GM12878 (cell line): ENCODE data around the gene KNSTRN. TPM values are rescaled to one million over a fixed set of nuclear protein-coding genes. Genes with fewer than 3 reads are reported as not detected.

ENCODE experiments used
- BRCA1 ChIP-seq: IDR thresholded peaks from 2 replicates; pipeline ENCODE4 v1.6.1; 2011; ENCODE audit warnings: low read depth, low read length, improper control_type of control experiment
- EZH2 ChIP-seq: IDR thresholded peaks from 2 replicates; pipeline ENCODE4 v1.6.1; 2012; ENCODE audit warnings: low read depth, mild to moderate bottlenecking, control low read depth, inconsistent platforms, low read length, borderline replicate concordance; ENCODE audit not compliant: control insufficient read depth
- FOXK2 ChIP-seq: fragments of 450-650 bp; IDR thresholded peaks from 2 replicates; pipeline ENCODE4 v1.6.1; 2017; ENCODE audit warnings: mild to moderate bottlenecking, moderate library complexity
- FOXM1 ChIP-seq: IDR thresholded peaks from 2 replicates; pipeline ENCODE4 v1.6.1; 2012; ENCODE audit warnings: low read depth, mild to moderate bottlenecking, inconsistent platforms, low read length, moderate library complexity
- HDAC2 ChIP-seq: fragments of 200-600 bp; sonication (generic); IDR thresholded peaks from 2 replicates; pipeline ENCODE4 v1.6.1; 2017
- IKZF2 ChIP-seq, 2 experiments: fragments of 450-650 bp; IDR thresholded peaks; 2 replicates each; pipeline ENCODE4 v1.6.1; 2017; ENCODE audit warnings: mild to moderate bottlenecking in 2 of 2, moderate library complexity in 2 of 2
- MTA2 ChIP-seq: fragments of 450-650 bp; IDR thresholded peaks from 2 replicates; pipeline ENCODE4 v1.6.1; 2016; ENCODE audit warnings: low read depth, mild to moderate bottlenecking, moderate library complexity
- NFIC ChIP-seq: IDR thresholded peaks from 2 replicates; pipeline ENCODE4 v1.6.1; 2012; ENCODE audit warnings: low read depth, mild to moderate bottlenecking, inconsistent platforms, low read length, moderate library complexity
- NFXL1 ChIP-seq: fragments of 450-650 bp; IDR thresholded peaks from 2 replicates; pipeline ENCODE4 v1.6.1; 2017; ENCODE audit warnings: antibody characterized with exemption, mild to moderate bottlenecking, borderline replicate concordance
- TBL1XR1 ChIP-seq: IDR thresholded peaks from 2 replicates; pipeline ENCODE4 v1.6.1; 2012; ENCODE audit warnings: low read depth, low read length, improper control_type of control experiment
- TCF12 ChIP-seq: IDR thresholded peaks from 2 replicates; pipeline ENCODE4 v1.6.1; 2011; ENCODE audit warnings: low read depth, mild to moderate bottlenecking, low read length
- polyA plus RNA-seq, 11 experiments: library from polyadenylated mRNA; depleted of rRNA in 4 of 11; unstranded in 6 of 11; stranded (reverse) in 5 of 11; fragments of >200 nt; fragmentation: Nextera tagmentation in 4 of 11; fragmentation: Illumina TruSeq in 1 of 11; extraction: Ambion mirVana in 4 of 11; extraction: Trizol in 1 of 11; gene quantifications; 1 replicate in 1 of 11; 2 replicates in 10 of 11; pipeline versions ENCODE4 v1.2.1 to v1.2.3, GENCODE V29; 2011 to 2016; ENCODE audit warnings: inconsistent platforms in 2 of 11, missing spikeins in 2 of 11, low read depth in 1 of 11
- total RNA-seq, 4 experiments: library from RNA; depleted of rRNA in 3 of 4; stranded (reverse); fragments of >200 nt in 3 of 4; fragmentation: Illumina TruSeq in 1 of 4; extraction: Trizol in 1 of 4; gene quantifications; 2 replicates each; pipeline versions ENCODE4 v1.2.1 to v1.2.3, GENCODE V29; 2013 to 2021
- TF ChIP-seq, protein P1 (sequence below): fragments of 450-650 bp; IDR thresholded peaks from 2 replicates; pipeline ENCODE4 v1.6.1; 2017; ENCODE audit warnings: mild to moderate bottlenecking
- TF ChIP-seq, protein P2 (sequence below): fragments of 150-350 bp; IDR thresholded peaks from 2 replicates; pipeline ENCODE4 v1.6.1; 2016; ENCODE audit warnings: low read depth, low read length
- TF ChIP-seq, protein P3 (sequence below): IDR thresholded peaks from 2 replicates; pipeline ENCODE4 v1.6.1; 2012; ENCODE audit warnings: improper control_type of control experiment, low read depth, low read length; ENCODE audit not compliant: insufficient replicate concordance
- TF ChIP-seq, protein P4 (sequence below): fragments of 450-650 bp; formaldehyde crosslinking; IDR thresholded peaks from 2 replicates; pipeline ENCODE4 v1.5.0; 2022; ENCODE audit warnings: mild to moderate bottlenecking, missing genetic modification characterization

The KNSTRN gene
- total and polyA plus RNA-seq, 10 of the 15 experiments (the other 5 are each of a cell fraction or from before 2014, with no cell fraction given): 30.3 to 72.1 (median 47.1) TPM

DNA sequence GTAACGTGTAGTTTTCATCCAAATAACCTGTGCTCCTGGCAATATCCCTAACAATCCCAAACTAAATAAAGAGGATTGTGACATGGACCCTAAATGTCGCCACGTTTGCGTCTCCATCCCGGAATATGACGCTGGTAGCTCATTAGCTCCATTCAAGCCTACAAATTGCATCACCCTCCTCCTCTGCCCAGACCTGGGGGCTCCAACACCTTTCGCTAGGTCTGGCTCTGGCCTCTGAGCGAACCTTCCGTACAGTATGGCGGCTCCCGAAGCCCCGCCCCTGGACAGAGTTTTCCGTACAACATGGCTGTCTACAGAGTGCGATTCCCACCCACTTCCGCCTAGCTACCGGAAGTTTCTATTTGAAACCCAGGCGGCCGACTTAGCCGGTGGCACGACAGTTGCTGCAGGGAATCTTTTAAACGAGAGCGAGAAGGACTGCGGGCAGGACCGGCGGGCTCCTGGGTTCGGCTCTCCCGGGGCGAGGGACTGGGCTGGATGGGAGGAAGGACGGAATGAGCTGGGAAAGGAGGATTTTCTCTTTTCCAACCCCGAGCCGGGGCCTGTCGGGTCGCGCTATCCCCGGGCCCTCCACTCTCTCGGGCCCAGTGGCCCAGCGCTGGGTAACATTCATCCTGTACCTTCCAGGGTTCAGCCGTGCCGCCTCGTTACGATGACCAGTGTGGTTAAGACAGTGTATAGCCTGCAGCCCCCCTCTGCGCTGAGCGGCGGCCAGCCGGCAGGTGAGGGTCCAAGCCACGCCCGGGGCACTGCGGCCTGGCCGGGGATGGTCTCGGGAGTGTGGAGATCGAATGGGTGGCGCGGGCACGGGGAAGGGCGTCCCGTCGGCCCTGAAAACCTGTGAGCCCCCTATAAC is at the start of gene KNSTRN (continued):
- TF ChIP-seq, protein P1, sequence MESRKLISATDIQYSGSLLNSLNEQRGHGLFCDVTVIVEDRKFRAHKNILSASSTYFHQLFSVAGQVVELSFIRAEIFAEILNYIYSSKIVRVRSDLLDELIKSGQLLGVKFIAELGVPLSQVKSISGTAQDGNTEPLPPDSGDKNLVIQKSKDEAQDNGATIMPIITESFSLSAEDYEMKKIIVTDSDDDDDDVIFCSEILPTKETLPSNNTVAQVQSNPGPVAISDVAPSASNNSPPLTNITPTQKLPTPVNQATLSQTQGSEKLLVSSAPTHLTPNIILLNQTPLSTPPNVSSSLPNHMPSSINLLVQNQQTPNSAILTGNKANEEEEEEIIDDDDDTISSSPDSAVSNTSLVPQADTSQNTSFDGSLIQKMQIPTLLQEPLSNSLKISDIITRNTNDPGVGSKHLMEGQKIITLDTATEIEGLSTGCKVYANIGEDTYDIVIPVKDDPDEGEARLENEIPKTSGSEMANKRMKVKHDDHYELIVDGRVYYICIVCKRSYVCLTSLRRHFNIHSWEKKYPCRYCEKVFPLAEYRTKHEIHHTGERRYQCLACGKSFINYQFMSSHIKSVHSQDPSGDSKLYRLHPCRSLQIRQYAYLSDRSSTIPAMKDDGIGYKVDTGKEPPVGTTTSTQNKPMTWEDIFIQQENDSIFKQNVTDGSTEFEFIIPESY: no peak
- TF ChIP-seq, protein P2, sequence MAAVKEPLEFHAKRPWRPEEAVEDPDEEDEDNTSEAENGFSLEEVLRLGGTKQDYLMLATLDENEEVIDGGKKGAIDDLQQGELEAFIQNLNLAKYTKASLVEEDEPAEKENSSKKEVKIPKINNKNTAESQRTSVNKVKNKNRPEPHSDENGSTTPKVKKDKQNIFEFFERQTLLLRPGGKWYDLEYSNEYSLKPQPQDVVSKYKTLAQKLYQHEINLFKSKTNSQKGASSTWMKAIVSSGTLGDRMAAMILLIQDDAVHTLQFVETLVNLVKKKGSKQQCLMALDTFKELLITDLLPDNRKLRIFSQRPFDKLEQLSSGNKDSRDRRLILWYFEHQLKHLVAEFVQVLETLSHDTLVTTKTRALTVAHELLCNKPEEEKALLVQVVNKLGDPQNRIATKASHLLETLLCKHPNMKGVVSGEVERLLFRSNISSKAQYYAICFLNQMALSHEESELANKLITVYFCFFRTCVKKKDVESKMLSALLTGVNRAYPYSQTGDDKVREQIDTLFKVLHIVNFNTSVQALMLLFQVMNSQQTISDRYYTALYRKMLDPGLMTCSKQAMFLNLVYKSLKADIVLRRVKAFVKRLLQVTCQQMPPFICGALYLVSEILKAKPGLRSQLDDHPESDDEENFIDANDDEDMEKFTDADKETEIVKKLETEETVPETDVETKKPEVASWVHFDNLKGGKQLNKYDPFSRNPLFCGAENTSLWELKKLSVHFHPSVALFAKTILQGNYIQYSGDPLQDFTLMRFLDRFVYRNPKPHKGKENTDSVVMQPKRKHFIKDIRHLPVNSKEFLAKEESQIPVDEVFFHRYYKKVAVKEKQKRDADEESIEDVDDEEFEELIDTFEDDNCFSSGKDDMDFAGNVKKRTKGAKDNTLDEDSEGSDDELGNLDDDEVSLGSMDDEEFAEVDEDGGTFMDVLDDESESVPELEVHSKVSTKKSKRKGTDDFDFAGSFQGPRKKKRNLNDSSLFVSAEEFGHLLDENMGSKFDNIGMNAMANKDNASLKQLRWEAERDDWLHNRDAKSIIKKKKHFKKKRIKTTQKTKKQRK: no peak
- no peak for TF ChIP-seq EZH2
- TF ChIP-seq MTA2: peak; percentile 13; the same call in 1 of the 2 replicates
- peak; percentile 40 for TF ChIP-seq FOXK2
- no peak for TF ChIP-seq BRCA1
- TF ChIP-seq, protein P3, sequence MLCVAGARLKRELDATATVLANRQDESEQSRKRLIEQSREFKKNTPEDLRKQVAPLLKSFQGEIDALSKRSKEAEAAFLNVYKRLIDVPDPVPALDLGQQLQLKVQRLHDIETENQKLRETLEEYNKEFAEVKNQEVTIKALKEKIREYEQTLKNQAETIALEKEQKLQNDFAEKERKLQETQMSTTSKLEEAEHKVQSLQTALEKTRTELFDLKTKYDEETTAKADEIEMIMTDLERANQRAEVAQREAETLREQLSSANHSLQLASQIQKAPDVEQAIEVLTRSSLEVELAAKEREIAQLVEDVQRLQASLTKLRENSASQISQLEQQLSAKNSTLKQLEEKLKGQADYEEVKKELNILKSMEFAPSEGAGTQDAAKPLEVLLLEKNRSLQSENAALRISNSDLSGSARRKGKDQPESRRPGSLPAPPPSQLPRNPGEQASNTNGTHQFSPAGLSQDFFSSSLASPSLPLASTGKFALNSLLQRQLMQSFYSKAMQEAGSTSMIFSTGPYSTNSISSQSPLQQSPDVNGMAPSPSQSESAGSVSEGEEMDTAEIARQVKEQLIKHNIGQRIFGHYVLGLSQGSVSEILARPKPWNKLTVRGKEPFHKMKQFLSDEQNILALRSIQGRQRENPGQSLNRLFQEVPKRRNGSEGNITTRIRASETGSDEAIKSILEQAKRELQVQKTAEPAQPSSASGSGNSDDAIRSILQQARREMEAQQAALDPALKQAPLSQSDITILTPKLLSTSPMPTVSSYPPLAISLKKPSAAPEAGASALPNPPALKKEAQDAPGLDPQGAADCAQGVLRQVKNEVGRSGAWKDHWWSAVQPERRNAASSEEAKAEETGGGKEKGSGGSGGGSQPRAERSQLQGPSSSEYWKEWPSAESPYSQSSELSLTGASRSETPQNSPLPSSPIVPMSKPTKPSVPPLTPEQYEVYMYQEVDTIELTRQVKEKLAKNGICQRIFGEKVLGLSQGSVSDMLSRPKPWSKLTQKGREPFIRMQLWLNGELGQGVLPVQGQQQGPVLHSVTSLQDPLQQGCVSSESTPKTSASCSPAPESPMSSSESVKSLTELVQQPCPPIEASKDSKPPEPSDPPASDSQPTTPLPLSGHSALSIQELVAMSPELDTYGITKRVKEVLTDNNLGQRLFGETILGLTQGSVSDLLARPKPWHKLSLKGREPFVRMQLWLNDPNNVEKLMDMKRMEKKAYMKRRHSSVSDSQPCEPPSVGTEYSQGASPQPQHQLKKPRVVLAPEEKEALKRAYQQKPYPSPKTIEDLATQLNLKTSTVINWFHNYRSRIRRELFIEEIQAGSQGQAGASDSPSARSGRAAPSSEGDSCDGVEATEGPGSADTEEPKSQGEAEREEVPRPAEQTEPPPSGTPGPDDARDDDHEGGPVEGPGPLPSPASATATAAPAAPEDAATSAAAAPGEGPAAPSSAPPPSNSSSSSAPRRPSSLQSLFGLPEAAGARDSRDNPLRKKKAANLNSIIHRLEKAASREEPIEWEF: no peak
- no peak for TF ChIP-seq TCF12
- peak; percentile 89 for TF ChIP-seq FOXM1
- TF ChIP-seq NFIC: no peak
- no peak for TF ChIP-seq HDAC2
- TF ChIP-seq IKZF2 (IDR thresholded peaks at IDR 0.05): no peak; a peak in 1 of 4 replicates
- TF ChIP-seq, protein P4, sequence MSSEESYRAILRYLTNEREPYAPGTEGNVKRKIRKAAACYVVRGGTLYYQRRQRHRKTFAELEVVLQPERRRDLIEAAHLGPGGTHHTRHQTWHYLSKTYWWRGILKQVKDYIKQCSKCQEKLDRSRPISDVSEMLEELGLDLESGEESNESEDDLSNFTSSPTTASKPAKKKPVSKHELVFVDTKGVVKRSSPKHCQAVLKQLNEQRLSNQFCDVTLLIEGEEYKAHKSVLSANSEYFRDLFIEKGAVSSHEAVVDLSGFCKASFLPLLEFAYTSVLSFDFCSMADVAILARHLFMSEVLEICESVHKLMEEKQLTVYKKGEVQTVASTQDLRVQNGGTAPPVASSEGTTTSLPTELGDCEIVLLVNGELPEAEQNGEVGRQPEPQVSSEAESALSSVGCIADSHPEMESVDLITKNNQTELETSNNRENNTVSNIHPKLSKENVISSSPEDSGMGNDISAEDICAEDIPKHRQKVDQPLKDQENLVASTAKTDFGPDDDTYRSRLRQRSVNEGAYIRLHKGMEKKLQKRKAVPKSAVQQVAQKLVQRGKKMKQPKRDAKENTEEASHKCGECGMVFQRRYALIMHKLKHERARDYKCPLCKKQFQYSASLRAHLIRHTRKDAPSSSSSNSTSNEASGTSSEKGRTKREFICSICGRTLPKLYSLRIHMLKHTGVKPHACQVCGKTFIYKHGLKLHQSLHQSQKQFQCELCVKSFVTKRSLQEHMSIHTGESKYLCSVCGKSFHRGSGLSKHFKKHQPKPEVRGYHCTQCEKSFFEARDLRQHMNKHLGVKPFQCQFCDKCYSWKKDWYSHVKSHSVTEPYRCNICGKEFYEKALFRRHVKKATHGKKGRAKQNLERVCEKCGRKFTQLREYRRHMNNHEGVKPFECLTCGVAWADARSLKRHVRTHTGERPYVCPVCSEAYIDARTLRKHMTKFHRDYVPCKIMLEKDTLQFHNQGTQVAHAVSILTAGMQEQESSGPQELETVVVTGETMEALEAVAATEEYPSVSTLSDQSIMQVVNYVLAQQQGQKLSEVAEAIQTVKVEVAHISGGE (CRISPR knock-in tag): peak; percentile 87
- TF ChIP-seq TBL1XR1: no peak
- TF ChIP-seq NFXL1: no peak
